Measurements from ENCODE around the gene ZFAND2A. TPM values are rescaled to one million over a fixed set of nuclear protein-coding genes. Genes with fewer than 3 reads are reported as not detected.

ZFAND2A gene
- total RNA-seq, 1 experiment from 2014 or later = 14.5 TPM

DNA sequence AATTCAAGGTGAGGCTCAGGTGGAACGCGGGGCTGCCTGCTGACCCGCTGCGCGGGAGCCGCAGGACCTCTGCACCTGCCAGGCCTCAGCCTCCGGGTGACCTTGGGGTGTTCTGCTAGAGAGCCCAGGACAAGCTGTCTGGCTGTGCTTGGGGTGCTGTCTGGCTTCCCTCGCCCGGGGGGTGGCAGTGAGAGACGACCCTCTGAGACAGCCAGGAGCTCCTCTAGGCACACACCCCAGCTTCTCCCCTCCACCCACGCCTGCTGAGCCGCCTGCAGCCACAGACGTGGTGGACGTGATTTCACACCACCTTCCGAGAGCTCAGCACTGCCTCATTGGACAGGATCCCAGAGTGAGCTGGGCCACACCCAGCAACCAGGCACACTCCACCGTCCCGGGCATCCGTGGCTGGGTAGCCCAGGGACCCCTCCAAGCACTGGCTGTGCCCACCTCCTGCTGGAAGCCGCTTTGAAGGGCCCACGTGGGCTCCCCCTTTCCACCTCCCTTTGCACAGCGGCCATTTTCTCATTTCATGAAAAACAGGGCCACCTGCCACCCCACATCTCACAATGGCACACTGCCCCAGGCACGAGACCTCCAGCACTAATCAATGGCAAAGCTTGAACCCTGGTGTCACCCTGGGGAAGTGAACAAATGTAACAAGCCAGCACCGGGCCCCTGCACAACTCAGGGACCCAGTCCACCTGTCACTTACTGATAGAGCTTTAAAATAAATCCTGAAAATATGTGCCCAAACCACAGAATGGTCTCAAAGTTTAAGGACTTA, 35.0 kb downstream of the ZFAND2A start:
- Mint-ChIP-seq H3K27ac (peak overlapping the region; percentile 32; the same call in 1 of the 2 replicates), H3K9me3 (no peaks in the 10 kb centered on the region), H3K36me3 (peaks cover 24% of the 10 kb centered on the region), H3K27me3 (ENCODE audit: low read depth) (no peaks in the 10 kb centered on the region), H3K4me1 (peaks cover 8% of the 10 kb centered on the region), H3K4me3 (no peak overlapping the region)
- DNase-seq (ENCODE audit: low spot score) (no peak), ATAC-seq (no peak)
- CTCF ChIA-PET = interaction anchor here (1.6 to 3.4 kb wide), 9 partner anchors 14 to 132 kb away, joined by 8 to 39 read pairs (median 16); a partner anchor contains a TSS
- POLR2A ChIA-PET = interaction anchor here (0.6 kb wide), 1 partner anchor 181 kb away, joined by 3 read pairs; no protein-coding TSS in a partner anchor
- TF ChIP-seq ZNF317 (CRISPR knock-in tag; IDR thresholded peaks at IDR 0.05; ENCODE audit: borderline replicate concordance, low read depth) = no peak
- TF ChIP-seq, protein P1, sequence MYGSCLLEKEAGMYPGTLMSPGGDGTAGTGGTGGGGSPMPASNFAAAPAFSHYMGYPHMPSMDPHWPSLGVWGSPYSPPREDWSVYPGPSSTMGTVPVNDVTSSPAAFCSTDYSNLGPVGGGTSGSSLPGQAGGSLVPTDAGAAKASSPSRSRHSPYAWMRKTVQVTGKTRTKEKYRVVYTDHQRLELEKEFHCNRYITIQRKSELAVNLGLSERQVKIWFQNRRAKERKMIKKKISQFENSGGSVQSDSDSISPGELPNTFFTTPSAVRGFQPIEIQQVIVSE (CRISPR knock-in tag; IDR thresholded peaks at IDR 0.05; ENCODE audit: borderline replicate concordance) = no peak

DNA sequence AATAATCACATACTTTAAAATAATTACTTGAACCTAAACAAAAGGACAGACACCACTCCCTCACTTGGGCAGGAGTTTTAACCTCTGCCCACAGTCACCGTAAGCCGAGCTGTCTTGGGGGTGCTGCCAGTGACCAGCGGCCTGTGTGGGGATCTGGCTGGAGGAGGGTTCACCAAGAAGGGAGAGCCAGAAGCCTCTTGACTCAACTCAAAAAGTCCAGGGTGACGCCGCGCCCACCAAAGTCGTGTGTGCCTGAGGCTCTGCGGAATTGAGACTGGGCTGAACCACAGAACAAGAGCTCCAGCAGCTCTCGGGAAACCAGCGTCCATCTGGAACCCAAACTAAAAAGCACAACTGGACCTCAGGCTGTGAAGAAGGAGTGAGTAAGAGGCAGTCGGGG, 35.8 kb downstream of the ZFAND2A start:
- no peak for DNase-seq (ENCODE audit: low spot score)
- Mint-ChIP-seq H3K27me3 (ENCODE audit: low read depth) (no peaks in the 10 kb centered on the region), H3K27ac (peak overlapping the region; percentile 84; the same call in 1 of the 2 replicates), H3K36me3 (peaks cover 17% of the 10 kb centered on the region), H3K4me3 (no peak overlapping the region), H3K9me3 (no peaks in the 10 kb centered on the region), H3K4me1 (peaks cover 8% of the 10 kb centered on the region)
- POLR2A ChIA-PET = interaction anchor here (0.6 to 1.1 kb wide), 4 partner anchors 14 to 1067 kb away, joined by 3 to 7 read pairs (median 3); partner anchors contain the start of gene ZFAND2A
- ATAC-seq = no peak; the same call in 1 of the 2 replicates
- no peak for TF ChIP-seq SOX15 (CRISPR knock-in tag; IDR thresholded peaks at IDR 0.05)
- no peak for TF ChIP-seq JAZF1 (CRISPR knock-in tag; IDR thresholded peaks at IDR 0.05)
- no peak for TF ChIP-seq ETV6 (CRISPR knock-in tag; IDR thresholded peaks at IDR 0.05)
- no peak for TF ChIP-seq ELF4 (CRISPR knock-in tag; IDR thresholded peaks at IDR 0.05; ENCODE audit: low read depth)
- TF ChIP-seq FOXK1 (CRISPR knock-in tag; IDR thresholded peaks at IDR 0.05) = no peak
- CTCF ChIA-PET = interaction anchor here (0.6 to 3.4 kb wide), 32 partner anchors 10 to 808 kb away, joined by 3 to 39 read pairs (median 7); partner anchors contain the start of genes COX19, CYP2W1, GPER1 and GPR146

DNA sequence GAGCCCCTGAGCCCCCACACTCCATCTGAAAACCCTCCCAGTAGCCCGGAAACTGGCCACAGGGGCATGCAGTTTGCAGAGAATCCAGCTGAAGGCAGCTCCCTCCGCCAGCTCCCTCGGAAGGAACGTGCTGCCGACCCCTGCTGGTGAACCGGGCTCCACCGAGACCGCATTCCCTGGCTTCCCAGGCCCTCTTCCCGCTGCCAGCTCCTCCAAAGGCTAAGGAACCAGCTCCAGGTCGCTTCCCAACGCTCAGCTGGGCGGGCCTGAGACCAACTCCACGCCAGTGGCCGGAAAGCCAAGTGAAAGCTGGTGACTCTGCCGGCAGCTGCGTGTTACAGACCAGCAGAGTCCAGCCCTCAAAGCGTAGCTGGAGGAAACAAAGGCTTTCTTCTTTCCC, 36.3 kb downstream of the ZFAND2A start:
- TF ChIP-seq NFE2L1 (CRISPR knock-in tag; IDR thresholded peaks at IDR 0.05) (no peak), SP1 (CRISPR knock-in tag; conservative IDR thresholded peaks at IDR 0.05) (0 out of 2 replicates have a peak, but pooled peaks have one; percentile 24)
- TF ChIP-seq, protein P2, sequence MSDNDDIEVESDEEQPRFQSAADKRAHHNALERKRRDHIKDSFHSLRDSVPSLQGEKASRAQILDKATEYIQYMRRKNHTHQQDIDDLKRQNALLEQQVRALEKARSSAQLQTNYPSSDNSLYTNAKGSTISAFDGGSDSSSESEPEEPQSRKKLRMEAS (CRISPR knock-in tag; IDR thresholded peaks at IDR 0.05) = 0 out of 2 replicates have a peak, but pooled peaks have one; percentile 36
- ATAC-seq (peak; percentile 96), DNase-seq (ENCODE audit: low spot score) (peak; percentile 86)
- Mint-ChIP-seq H3K9me3 (no peaks in the 10 kb centered on the region), H3K27me3 (ENCODE audit: low read depth) (no peaks in the 10 kb centered on the region), H3K27ac (peak overlapping the region; percentile 84; the same call in 1 of the 2 replicates), H3K4me3 (no peak overlapping the region), H3K36me3 (peaks cover 17% of the 10 kb centered on the region), H3K4me1 (peaks cover 8% of the 10 kb centered on the region)
- POLR2A ChIA-PET = interaction anchor here (0.8 to 1.1 kb wide), 3 partner anchors 14 to 1066 kb away, joined by 3 to 7 read pairs (median 3); partner anchors contain the start of gene ZFAND2A
- CTCF ChIA-PET = interaction anchor here (0.6 to 3.4 kb wide), 33 partner anchors 9 to 808 kb away, joined by 3 to 39 read pairs (median 7); partner anchors contain the start of genes COX19, CYP2W1, GPER1 and GPR146

GRCh38 chr7:1122832-1123501, 37.0 kb downstream of the ZFAND2A start:
- H3K4me1 Mint-ChIP-seq = peaks cover 8% of the 10 kb centered on the region
- no peak for DNase-seq (ENCODE audit: low spot score)
- H3K9me3 Mint-ChIP-seq = no peaks in the 10 kb centered on the region
- TF ChIP-seq E2F1 (CRISPR knock-in tag; IDR thresholded peaks at IDR 0.05) (no peak), GTF2I (CRISPR knock-in tag; conservative IDR thresholded peaks at IDR 0.05) (no peak), NR2C2 (CRISPR knock-in tag; IDR thresholded peaks at IDR 0.05) (no peak), ZNF121 (CRISPR knock-in tag; IDR thresholded peaks at IDR 0.05) (no peak), TP53 (CRISPR knock-in tag; IDR thresholded peaks at IDR 0.05) (no peak), ETV6 (CRISPR knock-in tag; IDR thresholded peaks at IDR 0.05) (no peak)
- TF ChIP-seq, protein P3, sequence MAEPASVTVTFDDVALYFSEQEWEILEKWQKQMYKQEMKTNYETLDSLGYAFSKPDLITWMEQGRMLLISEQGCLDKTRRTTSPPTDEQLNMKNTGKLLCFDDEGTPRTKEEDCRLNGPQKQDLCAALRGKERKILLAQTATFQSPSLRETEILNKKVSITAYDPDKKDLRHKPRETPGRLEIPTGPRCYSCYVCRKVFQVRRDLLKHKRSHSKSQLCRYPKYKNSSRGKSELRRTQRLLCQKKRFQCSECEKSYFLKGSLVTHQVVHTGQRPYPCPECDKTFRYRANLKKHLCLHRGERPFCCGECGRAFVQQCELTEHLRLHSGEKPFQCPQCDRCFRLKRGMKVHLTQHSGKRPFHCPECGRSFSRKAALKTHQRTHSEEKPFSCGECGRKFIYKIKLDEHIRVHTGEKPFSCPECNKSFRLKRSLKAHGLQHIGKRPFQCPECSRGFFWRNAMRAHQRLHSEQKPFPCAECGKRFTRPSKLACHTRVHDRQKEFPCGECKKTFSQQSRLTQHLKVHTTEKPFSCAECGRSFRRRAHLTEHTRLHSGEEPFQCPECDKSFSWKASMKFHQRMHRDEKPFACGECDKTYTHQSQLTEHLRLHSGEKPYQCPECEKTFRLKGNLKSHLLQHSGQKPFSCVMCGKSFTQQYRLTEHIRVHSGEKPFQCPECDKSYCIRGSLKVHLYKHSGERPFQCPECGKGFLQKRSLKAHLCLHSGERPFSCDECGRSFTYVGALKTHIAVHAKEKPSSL (CRISPR knock-in tag; conservative IDR thresholded peaks at IDR 0.05) = no peak
- H3K27me3 Mint-ChIP-seq (ENCODE audit: low read depth) = no peaks in the 10 kb centered on the region
- CTCF ChIA-PET = interaction anchor here (0.8 to 3.4 kb wide), 30 partner anchors 9 to 643 kb away, joined by 3 to 39 read pairs (median 8); partner anchors contain the start of genes COX19, CYP2W1, GPER1 and GPR146
- H3K36me3 Mint-ChIP-seq = peaks cover 17% of the 10 kb centered on the region
- no peak overlapping the region for H3K4me3 Mint-ChIP-seq
- POLR2A ChIA-PET = interaction anchor here (1.1 kb wide), 2 partner anchors 15 to 37 kb away, joined by 3 to 7 read pairs; partner anchors contain the start of gene ZFAND2A
- no peak for ATAC-seq
- H3K27ac Mint-ChIP-seq = no peak overlapping the region

Data from WTC11 (cell line).